Measurements from ENCODE around the gene HACE1.

The HACE1 gene

DNA sequence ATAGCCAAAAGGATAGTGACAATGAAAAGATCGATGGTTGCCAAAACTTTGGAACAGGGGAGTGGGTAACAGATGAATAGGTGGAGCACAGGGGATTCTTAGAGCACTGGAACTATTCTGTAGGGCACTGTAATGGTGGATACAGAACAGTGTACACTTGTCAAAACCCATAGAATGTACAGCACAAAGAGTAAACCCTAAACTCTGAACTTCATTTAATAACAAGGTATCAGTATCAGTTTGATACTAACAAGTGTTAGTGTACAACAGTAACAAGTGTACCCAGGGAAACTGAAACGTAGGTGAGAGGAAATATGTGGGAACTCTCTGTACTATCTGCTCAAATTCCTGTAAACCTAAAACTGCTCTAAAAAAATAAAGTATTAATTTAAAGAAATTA is 179.2 kb downstream of the HACE1 start:
- H3K36me3 ChIP-seq (ENCODE audit: insufficient read depth, low read length) = no peaks in the 10 kb centered on the region
- H3K4me1 ChIP-seq (ENCODE audit: insufficient read depth, low read length, poor library complexity, severe bottlenecking) = peaks cover 18% of the 10 kb centered on the region
- no peaks in the 10 kb centered on the region for H3K79me2 ChIP-seq (ENCODE audit: insufficient read depth, low read length)
- no peak overlapping the region for H3K4me2 ChIP-seq (ENCODE audit: low read depth, low read length, poor library complexity, severe bottlenecking)
- H3K9me2 ChIP-seq (replicated peaks; ENCODE audit: low read depth, low read length) = no peaks in the 10 kb centered on the region
- TF ChIP-seq, protein P1, sequence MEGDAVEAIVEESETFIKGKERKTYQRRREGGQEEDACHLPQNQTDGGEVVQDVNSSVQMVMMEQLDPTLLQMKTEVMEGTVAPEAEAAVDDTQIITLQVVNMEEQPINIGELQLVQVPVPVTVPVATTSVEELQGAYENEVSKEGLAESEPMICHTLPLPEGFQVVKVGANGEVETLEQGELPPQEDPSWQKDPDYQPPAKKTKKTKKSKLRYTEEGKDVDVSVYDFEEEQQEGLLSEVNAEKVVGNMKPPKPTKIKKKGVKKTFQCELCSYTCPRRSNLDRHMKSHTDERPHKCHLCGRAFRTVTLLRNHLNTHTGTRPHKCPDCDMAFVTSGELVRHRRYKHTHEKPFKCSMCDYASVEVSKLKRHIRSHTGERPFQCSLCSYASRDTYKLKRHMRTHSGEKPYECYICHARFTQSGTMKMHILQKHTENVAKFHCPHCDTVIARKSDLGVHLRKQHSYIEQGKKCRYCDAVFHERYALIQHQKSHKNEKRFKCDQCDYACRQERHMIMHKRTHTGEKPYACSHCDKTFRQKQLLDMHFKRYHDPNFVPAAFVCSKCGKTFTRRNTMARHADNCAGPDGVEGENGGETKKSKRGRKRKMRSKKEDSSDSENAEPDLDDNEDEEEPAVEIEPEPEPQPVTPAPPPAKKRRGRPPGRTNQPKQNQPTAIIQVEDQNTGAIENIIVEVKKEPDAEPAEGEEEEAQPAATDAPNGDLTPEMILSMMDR (conservative IDR thresholded peaks at IDR 0.05; ENCODE audit: low read length) = no peak
- TF ChIP-seq EZH2phosphoT487 (IDR thresholded peaks at IDR 0.05; ENCODE audit: borderline replicate concordance) = no peak
- no peaks in the 10 kb centered on the region for H3K27me3 ChIP-seq (ENCODE audit: insufficient read depth, low read length, poor library complexity, severe bottlenecking)
- H2AFZ ChIP-seq (ENCODE audit: low read length) = no peak overlapping the region
- no peak overlapping the region for H3K4me3 ChIP-seq (ENCODE audit: low read length, poor library complexity, severe bottlenecking)
- peaks cover 7% of the 10 kb centered on the region for H3K9me3 ChIP-seq (ENCODE audit: insufficient read depth, low read depth, low read length)
- no peak overlapping the region for H3K9ac ChIP-seq (ENCODE audit: low read depth, low read length, poor library complexity, severe bottlenecking)
- no peaks in the 10 kb centered on the region for H3F3A ChIP-seq (ENCODE audit: low read depth)
- H4K20me1 ChIP-seq (ENCODE audit: insufficient read depth, low read length, poor library complexity, severe bottlenecking) = no peaks in the 10 kb centered on the region

DNA sequence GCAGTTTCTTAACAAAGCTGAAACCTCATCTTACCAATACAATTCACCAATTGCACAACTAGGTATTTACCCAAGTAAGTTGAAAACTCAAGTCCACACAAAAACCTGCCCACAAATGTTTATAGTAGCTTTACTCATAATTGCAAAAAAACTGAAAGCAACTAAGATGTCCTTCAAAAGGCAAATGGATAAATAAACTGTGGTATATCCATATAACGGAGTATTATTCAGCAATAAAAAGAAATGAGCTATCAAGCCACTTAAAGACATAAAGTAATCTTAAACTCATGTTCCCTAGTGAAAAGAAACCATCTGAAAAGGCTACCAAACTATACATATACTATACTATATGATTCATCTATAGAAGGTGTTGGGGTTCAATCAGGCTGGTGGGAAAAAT is 179.7 kb downstream of the HACE1 start:
- TF ChIP-seq, protein P1 (conservative IDR thresholded peaks at IDR 0.05; ENCODE audit: low read length) = no peak
- TF ChIP-seq EZH2phosphoT487 (IDR thresholded peaks at IDR 0.05; ENCODE audit: borderline replicate concordance) = no peak
- H2AFZ ChIP-seq (ENCODE audit: low read length) = no peak overlapping the region
- no peaks in the 10 kb centered on the region for H4K20me1 ChIP-seq (ENCODE audit: insufficient read depth, low read length, poor library complexity, severe bottlenecking)
- no peaks in the 10 kb centered on the region for H3K27me3 ChIP-seq (ENCODE audit: insufficient read depth, low read length, poor library complexity, severe bottlenecking)
- H3K36me3 ChIP-seq (ENCODE audit: insufficient read depth, low read length) = no peaks in the 10 kb centered on the region
- H3K9ac ChIP-seq (ENCODE audit: low read depth, low read length, poor library complexity, severe bottlenecking) = no peak overlapping the region
- H3K9me3 ChIP-seq (ENCODE audit: insufficient read depth, low read depth, low read length) = peaks cover 7% of the 10 kb centered on the region
- no peak overlapping the region for H3K4me3 ChIP-seq (ENCODE audit: low read length, poor library complexity, severe bottlenecking)
- H3K4me1 ChIP-seq (ENCODE audit: insufficient read depth, low read length, poor library complexity, severe bottlenecking) = peaks cover 18% of the 10 kb centered on the region
- no peak overlapping the region for H3K4me2 ChIP-seq (ENCODE audit: low read depth, low read length, poor library complexity, severe bottlenecking)
- H3F3A ChIP-seq (ENCODE audit: low read depth) = no peaks in the 10 kb centered on the region
- H3K9me2 ChIP-seq (replicated peaks; ENCODE audit: low read depth, low read length) = no peaks in the 10 kb centered on the region
- H3K79me2 ChIP-seq (ENCODE audit: insufficient read depth, low read length) = no peaks in the 10 kb centered on the region

Data from Loucy (cell line).